ENCODE results near the gene SEPHS1.
"Not testable (repeated sequence)": the region's sequence is repeated elsewhere in the genome, so short reads cannot be mapped to it uniquely, and the experiment has no call there.

The SEPHS1 gene

DNA sequence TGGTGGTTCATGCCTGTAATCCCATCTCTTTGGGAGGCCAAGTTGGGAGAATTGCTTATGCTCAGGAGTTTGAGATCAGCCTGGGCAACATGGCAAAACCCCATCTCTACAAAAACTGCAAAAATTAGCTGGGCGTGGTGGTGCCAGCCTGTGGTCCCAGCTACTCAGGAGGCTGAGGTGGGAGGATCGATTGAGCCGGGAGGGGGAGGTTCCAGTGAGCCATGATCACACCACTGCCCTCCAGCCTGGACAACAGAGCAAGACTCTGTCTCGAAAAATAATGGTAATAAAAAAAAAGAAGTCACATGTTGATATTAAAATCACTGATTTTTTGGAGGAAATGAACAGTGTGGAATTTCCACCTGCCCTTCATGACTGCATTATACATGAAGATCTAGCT, 64.0 kb downstream of the SEPHS1 start:
- no peak for DNase-seq (ENCODE audit: low read depth in 2 of 2)

DNA sequence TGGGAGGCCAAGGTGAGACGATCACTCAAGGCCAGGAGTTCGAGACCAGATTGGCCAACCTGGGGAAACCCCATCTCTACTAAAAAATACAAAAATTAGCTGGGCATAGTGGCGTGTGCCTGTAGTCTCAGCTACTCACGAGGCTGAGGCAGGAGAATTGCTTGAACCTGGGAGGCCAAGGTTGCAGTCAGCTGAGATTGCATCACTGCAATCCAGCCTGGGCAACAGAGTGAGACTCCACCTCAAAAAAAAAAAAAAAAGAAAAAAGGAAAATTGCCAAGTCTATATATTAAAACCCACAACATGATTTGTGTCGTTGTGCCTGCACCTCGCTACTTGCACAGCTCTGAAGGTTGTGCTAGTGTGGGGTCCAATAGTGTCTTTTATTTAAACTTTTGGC, 65.7 kb downstream of the SEPHS1 start:
- DNase-seq (ENCODE audit: low read depth in 2 of 2): not testable (repeated sequence)

DNA sequence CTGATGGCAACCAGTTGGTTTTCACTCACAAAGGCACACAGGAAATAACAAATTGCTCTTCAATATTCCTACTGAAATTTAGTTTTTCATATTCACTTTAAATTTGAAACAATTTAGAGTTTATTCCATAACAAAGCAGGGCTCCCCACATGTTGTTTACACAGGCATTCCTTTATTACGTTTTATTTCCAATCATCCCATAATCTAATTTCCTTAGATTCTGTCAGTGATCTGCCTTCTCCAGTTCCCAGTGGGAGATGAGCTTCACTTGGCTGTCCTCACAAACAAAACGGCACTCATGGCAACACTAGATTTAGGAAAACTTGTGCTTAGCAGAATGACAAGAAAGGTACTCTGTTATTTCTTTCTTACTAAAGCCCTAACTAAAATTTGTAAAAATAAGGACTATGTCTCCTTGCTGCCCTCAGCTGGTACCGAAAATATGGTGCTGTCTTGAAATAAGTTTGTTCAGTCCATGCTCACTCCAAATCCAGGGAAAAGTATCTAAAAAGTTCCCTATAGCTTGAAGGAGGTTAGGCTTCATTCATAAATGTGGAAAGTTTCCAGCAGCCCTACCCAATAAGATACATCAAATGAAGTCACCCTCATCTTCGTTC, 71.2 kb downstream of the SEPHS1 start:
- no peak for DNase-seq (ENCODE audit: low read depth in 2 of 2)

DNA sequence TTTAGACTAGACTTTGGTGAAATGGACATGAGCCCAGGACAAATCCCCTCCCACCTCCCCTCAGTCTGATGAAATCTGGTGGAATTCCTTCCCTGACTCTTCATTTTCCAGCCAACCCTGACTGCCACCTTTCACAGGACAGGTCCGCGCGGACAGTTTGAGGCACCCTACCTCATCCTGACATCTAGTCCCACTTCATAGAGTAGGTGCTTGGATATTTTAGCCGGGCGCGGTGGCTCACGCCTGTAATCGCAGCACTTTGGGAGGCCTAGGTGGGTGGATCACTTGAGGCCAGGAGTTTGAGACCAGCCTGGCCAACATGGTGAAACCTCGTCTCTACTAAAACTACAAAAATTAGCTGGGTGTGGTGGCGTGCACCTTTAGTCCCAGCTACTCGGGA, 71.9 kb downstream of the SEPHS1 start:
- not testable (repeated sequence) for DNase-seq (ENCODE audit: low read depth in 2 of 2)

DNA sequence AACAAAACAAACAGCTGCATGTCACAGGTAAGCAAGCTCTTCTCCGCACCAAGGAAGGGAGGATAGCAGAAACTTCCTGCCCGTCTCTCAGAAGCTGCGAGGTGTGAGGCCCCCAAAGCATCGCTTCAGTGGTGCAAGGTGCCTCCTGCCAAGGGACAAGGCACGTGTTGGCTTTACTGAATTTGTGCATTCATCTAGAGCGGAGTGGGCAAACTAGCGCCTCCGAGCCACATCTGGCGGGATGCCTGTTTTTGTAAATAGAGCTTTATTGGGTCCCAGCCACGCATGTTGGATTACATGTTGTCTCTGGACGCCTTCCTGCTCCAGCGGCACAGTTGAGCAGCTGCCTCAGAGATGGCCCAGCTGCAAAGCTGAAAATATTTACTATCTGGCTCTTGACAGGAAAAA, 75.9 kb downstream of the SEPHS1 start:
- no peak for DNase-seq (ENCODE audit: low read depth in 2 of 2)

DNA sequence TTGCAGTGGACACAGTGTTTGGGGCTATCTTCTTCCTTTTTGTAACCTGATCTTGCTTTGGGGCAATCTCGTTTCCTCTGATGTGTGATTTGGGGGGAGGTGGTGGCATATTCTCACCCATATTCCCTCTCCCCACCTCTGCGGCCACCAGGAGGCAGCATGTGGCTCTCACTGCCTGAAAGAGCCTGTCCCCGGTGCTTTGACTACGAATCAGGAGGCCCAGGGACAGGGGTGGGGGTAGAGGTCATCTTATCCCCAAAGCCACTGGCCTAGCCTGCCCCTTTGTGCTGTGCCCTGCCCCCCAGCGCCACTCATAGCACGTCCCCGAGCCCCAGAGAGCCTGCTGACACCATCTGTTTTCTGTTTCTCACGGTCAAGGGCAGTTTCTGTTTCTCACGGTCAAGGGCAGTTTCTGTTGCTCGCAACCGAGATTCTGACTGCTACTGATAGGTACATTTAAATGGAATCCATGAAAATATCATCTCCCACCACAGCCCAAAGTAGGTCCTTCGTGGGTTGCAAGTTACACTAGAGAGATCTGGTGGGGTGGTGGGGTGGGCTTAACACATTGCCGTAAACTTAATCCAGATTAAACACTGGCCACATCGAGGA, 76.4 kb downstream of the SEPHS1 start:
- peak; percentile 25 to 27 for DNase-seq (ENCODE audit: low read depth in 2 of 2)

DNA sequence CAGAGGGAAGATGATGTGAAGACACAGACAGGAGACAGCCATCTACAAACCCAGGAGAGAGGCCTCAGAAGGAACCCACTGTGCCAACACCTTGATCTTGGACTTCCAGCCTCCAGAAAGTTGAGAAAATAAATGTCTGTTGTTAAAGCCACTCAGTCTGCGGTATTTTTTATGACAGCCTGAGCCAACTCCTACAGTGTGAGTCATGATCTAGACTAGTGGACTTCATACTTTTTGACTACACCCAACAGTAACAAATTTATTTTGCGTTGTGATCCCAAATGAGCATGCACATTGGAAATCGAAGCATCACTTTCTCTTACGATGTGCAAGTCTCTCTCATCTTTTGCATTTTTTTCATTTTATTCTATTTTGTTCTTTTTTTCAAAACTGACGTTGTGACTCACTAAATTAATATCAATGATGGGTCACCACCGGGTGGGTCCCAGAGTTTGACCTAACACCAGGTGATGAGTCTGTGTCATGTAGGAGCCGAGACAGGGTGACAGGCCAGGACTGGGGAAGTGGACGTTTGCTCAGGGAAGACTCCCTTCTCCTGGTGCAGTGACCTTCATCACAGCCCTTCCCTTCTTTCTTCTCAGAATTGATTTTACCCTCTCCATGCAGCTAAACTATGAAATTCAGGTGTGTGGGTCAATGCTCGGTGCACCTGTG, 77.1 kb downstream of the SEPHS1 start:
- no peak for DNase-seq (ENCODE audit: low read depth in 2 of 2)

DNA sequence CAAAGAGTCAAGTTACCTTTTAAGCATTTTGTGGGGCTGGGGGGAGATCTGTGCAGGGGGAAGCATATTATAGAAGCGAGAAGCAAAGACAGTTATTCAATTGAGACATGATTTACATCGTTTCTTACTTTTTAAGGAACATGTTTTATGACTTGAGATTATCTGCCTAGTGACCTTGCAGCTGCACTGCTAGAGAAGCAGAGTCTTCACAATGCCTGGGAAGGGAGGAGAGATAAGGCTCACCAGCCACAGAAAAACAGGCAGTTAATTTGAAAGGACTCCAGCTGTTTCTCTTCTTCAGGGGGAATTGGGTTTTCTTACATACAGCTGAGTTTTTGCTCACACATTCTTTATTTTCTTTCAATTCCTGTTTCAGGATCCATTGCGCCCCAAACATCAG, 79.3 kb downstream of the SEPHS1 start:
- DNase-seq (ENCODE audit: low read depth in 2 of 2): no peak

DNA sequence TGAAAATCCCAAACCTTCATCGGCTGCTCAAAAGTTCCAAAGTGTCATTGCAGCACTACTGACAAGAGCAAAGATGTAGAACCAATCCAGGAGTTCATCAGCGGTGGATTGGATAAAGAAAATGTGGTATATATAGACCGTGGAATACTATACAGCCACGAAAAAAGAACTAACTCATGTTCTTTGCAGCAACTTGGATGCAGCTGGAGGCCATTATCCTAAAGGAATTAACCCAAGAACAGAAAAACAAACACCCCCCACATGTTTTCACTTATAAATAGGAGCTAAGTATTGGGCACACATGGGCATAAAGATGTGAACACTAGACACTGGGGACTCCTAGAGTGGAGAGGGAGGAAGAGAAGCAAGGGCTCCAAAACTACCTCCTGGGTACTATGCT, 79.8 kb downstream of the SEPHS1 start:
- no peak for DNase-seq (ENCODE audit: low read depth in 2 of 2)

Data from stimulated activated CD4-positive, alpha-beta T cell treated with anti-CD3 and anti-CD28 coated beads, Interleukin-1b, Interleukin-23, amount 100 ng/mL, for 4 hours (primary cell).